Epithelial cell of esophagus (primary cell): Measurements from ENCODE around the gene LCN10.

ENCODE experiments used
- DNase-seq: peaks from one replicate; pipeline ENCODE4 v3.0.0; 2010; ENCODE audit warnings: low read depth
- H3K4me3 ChIP-seq: 2 replicates; pipeline ENCODE4 v1.5.1; 2011; ENCODE audit warnings: mild to moderate bottlenecking, low read length, control low read depth
- CTCF ChIP-seq: IDR thresholded peaks from 2 replicates; pipeline ENCODE4 v1.5.1; 2011; ENCODE audit warnings: low read depth, mild to moderate bottlenecking, low read length, control low read depth, inconsistent platforms; ENCODE audit not compliant: insufficient read depth; ENCODE audit errors: missing control alignments

LCN10 gene

GRCh38 chr9:136693135-136693489 is 49.6 kb downstream of the LCN10 start:
- H3K4me3 ChIP-seq: no peak overlapping the region
- DNase-seq: no peak
- no peak for TF ChIP-seq CTCF

DNA sequence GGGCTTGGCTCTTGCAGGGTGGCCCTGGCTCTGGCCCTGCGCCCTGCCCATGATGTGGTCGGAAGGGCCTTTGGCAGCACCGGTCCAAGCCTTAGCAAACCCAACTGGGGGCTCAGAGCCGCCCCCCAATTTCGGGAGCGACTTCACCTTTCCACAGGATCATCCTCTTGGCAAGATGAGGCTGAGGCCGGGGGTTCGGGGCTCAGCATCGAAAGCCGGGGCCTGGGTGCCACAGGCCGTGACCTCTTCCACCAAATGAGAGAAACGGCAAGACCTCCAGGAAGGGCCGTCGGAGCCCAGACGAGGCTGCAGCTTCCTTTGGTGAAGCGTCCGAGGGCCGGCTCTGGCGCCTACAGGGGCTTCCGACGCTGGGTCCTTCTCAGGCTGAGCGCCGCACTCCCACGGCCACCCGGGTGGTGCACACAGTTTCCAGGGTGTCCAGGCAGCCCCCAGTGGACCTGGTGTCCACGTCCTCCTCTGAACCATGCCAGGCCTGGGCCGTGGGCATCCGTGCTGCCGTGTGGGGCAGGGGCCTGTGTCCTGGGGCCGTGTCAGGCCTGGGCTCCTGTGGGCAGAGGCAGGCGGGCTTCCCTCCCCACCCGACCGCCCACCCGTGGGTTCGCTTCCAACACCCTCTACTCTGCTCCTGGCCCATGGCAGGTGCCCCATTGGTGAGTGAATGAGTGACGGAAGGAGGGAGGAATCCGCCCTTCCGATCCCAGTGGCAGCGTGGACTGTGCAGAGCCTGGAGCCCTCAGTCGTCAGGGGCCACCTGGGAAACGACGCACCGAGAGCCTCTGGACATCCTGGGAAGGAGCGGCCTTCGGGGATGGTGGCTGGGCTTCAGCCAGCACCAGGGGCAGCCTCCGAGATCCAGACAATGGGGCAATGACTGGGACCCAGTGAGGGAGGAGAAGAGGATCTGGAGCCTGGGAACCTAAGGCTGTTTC is 50.3 kb downstream of the LCN10 start:
- no peak for TF ChIP-seq CTCF
- DNase-seq: no peak
- H3K4me3 ChIP-seq: no peak overlapping the region

DNA sequence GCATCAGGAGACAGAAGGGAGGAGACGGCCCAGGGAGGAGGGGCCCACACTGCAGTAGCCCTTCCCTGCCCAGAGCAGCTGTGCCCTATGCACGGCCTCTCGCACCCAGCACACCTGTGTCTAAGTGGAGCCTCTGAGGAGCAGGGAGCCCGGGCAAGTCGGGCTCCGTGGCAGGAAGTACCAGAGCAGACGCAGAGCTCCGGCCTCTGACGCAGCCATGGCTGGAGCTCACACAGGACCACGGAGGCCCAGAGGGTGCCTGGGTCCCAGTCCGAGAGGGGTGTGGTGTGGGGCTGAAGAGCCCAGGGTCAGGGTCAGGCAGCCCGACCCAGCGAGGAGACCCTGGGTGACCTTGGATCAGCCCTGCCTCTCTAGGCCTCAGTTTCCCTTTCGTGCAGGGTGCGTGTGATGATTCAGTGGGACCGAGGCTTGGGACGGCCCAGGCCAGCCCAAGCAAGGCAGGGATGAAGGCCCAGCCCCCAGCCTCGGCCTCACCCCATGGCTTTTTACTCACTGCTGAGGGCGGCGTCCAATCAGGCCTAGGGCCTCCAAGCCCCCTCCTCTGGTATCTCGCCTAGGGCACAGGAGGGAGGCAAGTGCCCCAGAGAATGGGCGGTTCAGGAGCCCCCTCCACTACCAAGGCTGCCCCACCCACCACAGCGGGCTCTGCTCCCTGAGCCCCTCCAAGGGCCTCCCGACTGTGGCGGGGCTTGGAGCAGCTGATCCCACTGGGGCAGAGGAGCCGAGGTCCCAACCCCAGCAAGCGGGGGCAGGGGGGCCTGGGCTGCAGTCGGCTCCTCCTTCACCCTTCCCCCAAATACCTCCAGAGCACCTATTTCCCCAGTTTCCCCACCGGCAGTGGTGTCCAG is 51.2 kb downstream of the LCN10 start:
- TF ChIP-seq CTCF: no peak
- no peak for DNase-seq
- H3K4me3 ChIP-seq: no peak overlapping the region

DNA sequence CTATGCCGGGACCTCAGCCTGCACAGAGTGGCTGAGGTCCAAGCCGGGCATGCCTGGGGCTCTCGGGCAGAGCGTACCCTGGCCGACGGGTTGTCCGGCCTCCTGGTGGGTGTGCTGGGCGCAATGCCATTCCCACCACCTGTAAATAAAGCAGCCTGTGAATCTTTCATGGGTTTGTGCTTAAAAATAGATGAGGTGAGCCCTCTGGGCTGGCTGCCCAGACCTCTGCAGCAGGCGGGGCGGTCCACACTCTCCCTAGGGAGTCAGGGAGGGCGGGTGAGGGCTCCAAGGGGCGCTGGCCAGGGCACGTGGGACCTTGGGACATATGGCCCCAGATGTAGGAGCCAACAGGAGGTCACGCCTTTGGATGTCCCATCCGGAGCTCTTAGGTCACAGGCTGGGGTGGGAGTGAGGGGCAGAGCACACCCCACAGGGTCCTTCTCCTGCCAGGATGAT is 51.9 kb downstream of the LCN10 start:
- no peak for DNase-seq
- TF ChIP-seq CTCF: no peak
- no peak overlapping the region for H3K4me3 ChIP-seq

- DNase-seq: no peak
- H3K4me3 ChIP-seq: no peak overlapping the region
- TF ChIP-seq CTCF: no peak
These were observed 52.5 kb downstream of the LCN10 start for GRCh38 chr9:136690104-136690805.

- H3K4me3 ChIP-seq: no peak overlapping the region
- TF ChIP-seq CTCF: no peak
- DNase-seq: no peak
These were observed 53.7 kb downstream of the LCN10 start for GRCh38 chr9:136689108-136689460.
